ENCODE measurements around the gene YLPM1.

YLPM1 gene

DNA sequence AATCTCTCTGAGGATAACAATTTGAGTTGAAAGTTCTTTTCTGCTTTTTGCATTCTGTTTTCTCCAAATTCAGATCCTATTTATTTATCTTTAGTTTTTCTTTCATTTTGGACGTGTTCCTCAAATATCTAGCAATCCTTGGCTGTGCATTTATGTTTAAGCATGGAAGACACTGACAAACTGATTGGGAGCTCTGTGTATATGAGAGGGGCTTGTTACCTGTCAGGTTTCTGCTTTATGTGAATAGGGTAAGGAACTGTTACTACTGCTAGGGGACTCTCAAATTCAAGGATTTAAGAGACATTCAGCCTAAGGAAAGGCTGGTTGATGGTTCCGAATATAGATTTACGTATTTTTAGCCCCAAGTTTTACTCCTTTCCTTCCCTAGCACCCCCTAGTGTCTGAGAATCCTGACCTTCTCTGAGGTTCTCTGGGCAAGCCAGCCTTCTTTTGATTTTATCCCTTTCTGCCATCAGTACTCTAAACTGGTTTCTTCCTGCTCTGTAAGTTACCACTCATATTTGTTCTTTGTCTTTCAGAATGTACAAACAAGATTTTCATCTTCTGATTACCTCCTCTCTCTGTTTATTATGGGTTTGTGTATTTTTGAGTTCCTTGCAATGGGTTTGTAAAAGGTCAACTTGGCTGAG lies 30.5 kb downstream of the YLPM1 start:
- DNase-seq, result no peak

DNA sequence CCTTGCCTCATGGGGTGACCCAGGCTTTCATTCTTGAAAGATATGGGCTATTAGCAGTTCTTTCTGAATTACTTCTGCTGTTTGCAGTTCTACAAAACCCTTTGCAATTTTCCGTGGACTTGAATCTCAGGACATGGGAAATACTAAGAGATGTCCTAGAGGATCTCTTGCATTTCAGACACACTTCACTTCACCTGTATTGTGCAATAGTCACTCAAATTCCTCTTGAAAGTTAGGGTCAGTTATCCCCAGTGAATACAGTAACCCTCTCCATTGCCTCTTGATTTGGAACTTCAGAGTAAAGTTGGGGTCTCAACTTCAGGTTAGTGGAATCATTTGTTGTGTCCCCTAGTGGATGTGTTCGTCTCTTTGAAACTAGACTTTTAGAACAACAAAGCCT lies 31.8 kb downstream of the YLPM1 start:
- DNase-seq, result no peak

- no peak for DNase-seq
Observed at GRCh38 chr14:74799765-74800164, 36.6 kb downstream of the YLPM1 start.

GRCh38 chr14:74800780-74801179 lies 37.7 kb downstream of the YLPM1 start:
- DNase-seq, result no peak

DNA sequence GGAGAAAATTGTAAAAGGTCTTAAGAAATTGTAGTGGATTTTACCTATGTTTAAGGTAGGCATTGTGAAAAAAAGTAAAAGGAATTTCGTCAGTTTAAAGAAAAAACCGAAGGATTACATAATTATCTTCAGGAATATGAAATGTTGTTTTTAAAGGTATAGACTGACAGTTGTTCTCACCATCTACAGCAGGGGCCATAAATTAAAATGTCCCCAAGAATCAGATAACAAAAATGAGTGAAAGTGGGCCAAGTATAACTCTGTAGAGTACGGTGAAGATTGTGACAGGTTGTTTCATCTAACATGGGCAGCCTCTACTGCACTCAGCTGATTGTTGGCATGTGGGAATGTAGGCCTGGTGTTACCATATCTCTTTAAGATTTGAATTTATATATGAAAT lies 38.3 kb downstream of the YLPM1 start:
- DNase-seq, result no peak

DNA sequence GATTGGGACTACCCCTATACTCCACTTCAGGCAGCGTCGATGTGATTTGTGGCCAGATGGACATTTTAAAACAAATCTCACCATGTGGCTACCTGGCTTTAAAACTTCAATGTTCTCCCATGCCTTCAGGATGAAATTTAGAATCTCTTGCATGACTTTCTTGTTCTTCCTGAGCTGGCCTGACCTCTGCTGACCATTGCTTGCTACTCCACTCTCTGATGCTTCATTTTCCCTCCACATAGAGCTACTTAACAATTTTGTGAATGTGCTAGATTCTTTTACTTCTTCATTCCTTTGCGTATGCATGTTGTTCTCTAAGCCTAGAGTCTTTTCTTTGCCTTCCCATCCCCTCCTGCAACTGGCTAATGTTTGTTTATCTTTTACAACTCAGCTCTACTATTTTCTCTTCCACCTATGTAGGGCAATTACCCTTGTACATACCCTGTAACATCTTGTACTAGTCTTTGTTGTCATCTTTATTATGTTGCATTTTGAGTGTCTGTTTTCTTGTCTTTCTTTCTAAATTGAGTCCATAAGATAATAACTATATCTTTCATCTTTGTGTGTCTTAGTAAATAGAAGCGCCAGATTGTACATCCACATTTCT lies 41.2 kb downstream of the YLPM1 start:
- no peak for DNase-seq

DNA sequence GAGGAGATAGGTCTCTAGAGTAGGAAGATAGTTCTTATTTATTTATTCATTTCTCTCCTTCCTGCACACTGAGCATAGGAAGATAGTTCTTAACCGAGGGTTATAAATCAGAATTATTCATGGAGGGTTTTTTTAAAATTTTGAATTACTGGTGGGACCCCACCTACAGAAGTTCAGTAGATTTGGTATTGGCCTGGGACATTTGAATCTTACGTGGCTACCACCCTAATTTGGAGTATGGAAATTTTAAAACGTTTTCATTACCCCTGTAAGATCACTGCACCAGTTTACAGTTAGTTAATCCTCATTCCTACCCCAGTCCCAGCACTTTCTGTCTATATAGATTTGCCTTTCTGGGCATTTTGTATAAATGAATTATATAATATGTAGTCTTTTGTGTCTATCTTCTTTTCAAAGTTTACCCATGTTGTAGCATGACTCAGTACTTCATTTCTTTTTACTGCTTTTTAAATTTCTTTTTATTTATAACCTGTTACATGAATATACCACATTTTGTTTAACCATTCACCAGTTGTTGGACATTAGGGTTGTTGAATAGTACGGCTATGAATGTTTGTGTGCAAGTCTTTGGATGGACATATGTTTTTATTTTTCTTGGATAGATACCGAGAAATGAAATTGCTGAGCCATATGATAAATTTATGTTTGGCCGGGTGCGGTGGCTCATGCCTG lies 44.9 kb downstream of the YLPM1 start:
- no peak for DNase-seq

DNA sequence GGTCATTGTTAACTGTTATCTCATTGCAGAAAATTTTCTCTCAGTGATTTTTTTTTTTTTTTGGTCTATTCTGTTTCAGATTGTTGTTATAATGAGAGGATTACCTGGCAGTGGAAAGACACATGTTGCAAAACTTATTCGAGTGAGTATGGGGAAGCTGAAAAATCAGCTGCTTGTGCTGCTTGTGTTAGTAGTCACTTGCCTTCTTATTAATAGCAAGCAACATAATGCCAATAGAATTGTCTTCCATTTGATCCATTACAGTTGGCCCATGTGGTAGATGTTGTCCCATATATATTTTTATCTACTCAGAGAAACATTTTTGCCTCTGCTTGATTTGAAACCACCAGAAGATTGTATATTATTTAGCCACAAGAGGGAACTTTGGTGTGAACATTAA lies 53.0 kb downstream of the YLPM1 start:
- DNase-seq, result no peak

GRCh38 chr14:74820288-74820687 lies 57.2 kb downstream of the YLPM1 start:
- DNase-seq, result no peak

DNA sequence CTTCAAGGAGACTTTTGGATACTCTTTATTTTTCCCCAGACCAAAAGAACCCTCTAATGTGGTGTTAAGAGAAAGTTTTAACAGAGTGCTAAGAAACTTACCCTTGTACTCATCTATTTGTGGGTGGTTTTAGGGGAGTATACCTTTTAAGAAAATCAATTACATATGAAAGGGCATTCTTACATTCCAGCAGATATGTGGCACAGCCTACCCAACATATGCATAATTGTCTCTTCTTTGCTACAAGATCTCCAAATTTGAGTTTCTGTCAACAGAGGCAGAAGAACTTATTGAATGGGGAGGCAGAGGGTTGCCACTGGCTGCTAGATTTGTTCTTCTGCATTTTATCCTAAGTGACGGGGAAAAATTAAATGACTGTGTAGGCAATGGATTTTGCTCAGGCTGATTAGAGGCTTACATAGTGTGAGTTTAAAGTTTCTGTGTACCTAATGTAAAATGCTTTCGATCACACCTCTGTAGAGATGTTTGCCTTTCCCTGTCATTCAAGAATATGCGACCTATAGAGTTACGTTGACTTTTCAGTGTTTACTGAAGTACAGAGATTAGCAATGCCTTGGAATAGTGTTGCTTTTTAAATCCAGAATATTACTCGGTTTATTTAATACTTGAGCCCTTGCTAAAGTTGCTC lies 58.3 kb downstream of the YLPM1 start:
- no peak for DNase-seq

- no peak for DNase-seq
Observed at GRCh38 chr14:74824997-74825396, 61.9 kb downstream of the YLPM1 start.

DNA sequence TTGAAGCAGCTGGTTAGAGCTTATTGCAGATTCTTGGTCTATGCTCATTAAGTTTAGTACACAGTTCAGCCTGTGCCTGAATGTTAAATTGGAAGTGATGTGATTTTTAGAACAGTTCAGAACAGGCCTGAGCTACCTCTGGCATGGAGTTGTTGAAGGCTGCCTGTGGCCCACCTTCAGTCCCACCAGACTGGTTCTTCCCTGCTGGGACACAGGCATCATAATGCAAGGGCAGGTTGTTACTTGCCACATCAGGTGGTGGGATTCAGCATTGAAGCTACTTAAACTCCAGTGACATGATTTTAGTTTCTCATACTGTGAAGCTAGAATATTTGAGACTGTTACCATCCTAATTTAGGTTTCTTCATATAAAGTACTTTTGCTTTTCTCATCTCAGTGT lies 63.5 kb downstream of the YLPM1 start:
- no peak for DNase-seq

- DNase-seq, result no peak
Observed at GRCh38 chr14:74829251-74829650, 66.1 kb downstream of the YLPM1 start.

DNA sequence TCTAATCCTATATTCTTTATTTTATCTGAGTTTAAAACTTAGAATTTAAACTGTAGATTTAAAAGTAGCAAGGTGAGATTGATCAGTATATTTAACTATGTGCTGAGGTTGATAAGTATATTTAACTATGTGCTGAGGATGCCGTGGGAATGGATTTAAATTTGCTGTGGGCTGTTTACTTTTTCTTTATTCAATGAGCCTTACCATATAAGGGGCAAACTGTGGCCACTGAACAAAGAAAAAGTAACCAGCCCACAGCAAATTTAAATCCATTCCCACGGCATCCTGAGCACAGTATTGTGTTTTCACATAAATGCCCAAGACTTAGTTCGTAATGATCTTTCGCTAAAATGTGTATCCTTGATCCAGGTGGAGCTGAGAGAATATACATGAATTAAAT lies 69.7 kb downstream of the YLPM1 start:
- no peak for DNase-seq

DNA sequence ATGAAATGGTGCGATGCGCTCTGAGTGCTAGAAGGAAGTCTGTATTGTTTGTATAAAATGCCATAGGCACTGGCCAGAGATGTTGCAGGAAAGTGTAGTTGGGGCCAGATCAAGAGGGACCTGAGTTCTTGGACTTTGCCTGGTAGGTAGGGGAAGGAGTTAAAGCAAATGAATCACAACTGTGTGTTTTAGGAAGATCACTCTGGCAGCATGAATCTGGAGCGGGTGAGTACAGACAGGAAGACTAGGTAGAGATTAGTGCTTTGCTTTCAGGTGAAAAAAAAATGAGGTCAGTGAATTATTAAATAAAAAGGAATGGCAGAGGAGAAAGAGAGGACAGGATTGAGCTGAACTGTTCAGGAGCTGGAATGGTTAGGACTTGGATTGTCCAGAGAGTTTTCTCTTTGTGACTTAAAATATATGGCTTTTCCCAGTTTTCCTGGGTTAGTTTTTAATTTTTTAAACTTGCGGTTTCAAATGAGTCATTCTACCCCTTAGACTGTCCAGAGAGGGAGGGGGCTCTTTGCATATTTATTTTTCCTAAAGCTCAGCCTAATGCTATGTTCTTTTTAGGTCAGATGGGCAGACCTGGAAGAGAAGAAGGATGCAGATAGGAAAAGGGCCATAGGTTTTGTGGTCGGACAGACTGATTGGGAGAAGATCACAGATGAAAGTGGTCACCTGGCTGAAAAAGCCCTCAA lies 71.7 kb downstream of the YLPM1 start:
- DNase-seq, result no peak

GRCh38 chr14:74835645-74836250 lies 72.6 kb downstream of the YLPM1 start:
- DNase-seq, result no peak

DNA sequence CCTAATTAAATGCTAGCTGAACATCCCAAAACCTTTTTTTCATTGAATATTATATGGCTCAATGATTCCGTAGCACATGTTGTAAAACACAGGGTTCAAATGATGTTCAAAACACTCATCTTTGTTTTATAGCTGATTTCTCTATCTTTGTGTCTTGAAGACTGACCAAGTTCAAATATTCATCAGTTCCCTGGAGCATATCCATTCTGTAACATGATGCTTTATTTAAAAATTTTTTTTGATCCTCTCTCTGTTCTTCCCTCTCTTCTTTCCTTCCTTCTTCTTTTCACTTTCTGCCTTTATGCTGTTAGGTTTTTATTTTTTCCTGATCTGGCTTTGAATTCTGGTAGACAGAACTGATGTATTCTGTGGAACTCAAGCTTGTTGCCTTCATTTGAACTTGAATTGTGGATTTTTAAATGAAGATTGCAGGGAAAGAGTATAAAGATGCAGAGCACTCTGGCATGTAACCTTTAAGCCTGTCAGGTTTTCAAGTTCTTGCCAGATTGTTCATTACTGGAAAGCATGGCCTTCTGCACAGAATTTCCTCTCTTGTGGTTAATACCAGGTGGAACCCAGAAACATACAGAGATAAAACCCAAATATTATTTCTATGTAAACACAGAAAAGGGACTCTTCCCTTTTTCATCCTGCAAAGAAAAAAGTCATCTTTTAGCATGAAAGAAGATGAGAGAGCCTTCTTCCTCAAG lies 73.3 kb downstream of the YLPM1 start:
- DNase-seq, result no peak

GRCh38 chr14:74838166-74838565 lies 75.0 kb downstream of the YLPM1 start:
- no peak for DNase-seq

DNA sequence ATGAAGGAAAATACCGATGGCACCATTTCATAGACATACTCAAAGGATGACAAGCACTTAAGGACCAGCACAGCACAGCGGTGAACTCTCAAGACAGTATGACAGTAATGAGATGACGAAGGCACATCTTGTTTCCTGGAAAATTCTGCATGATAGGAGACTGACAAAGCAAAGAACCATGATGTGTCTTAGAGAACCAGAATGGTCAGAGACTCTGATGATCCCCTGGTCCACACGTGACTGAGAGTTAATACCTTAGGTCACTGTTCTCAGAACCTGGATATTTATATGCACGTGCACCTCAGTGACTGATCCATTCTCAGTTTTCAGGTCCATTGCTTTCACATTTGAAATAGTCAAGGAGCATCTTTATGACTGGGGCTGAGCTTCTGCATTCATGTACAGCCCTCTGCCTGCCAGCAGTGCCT lies 77.5 kb downstream of the YLPM1 start:
- DNase-seq, result no peak

DNA sequence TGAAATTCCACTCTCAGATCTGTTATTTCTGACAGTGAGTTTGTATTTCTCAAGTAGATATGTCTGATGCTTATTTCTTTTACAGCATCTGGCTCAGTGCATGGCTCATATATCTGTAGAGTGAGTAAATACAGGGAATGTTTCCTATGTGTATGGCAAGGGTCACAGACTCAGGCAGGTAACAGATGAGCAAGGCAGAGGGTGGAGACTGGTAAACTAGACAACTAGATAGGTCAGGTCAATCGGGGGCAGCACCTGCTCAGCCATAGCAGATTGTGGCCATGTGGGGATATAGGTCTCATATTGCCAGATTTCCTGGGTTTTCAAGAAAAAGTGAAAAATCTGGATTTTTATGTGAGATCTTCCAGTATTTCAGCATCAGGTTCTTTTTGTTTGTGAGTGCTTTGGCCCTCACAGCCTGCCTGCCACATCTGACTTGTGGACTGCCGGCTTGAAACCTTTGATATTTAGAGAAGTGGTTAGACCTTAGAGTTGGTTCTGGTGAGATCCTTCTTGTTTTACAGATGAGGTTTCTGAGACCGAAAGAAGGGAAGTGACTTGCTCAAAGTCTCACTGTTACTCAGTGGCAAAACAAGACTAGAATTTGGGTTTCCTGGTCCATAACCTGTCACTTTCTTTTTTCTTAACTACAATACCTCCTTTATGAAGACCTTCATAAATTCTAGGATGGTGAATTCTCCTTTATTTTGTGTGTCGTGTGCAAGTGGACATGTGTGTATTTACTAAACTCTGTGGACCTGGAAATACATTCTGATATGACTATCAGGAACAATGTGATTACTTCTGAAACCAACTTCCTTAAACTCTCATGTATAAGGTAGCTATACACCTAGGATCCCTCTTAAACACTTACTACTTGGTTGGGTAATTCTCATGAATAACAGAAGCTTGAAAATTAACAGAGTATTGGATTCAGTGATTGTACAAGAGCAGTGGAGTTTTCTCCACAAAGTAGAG lies 78.4 kb downstream of the YLPM1 start:
- DNase-seq, result no peak

- no peak for DNase-seq
Observed at GRCh38 chr14:74843653-74844052, 80.5 kb downstream of the YLPM1 start.
